OCI-LY3 (cell line): ENCODE data around the gene C8B.

Experiments
- H2AFZ ChIP-seq: fragments of 200-600, 300-600 bp; shearing (Covaris generic); 2 replicates; pipeline ENCODE4 v1.6.0; 2014; ENCODE audit warnings: antibody characterized with exemption, low read depth, low read length
- H3K27ac ChIP-seq: fragments of 200-600, 300-600 bp; sonication (generic); 2 replicates; pipeline ENCODE4 v1.5.1; 2014; ENCODE audit warnings: mild to moderate bottlenecking, low read length, moderate library complexity, mixed read lengths
- H3K27me3 ChIP-seq: fragments of 200-600, 300-600 bp; sonication (generic); 2 replicates; pipeline ENCODE4 v1.6.1; 2014; ENCODE audit warnings: low read depth, low read length, mixed read lengths
- H3K36me3 ChIP-seq: fragments of 200-600, 300-600 bp; sonication (generic); replicated peaks from 2 replicates; pipeline ENCODE3; 2014; ENCODE audit warnings: low read depth, low read length, mixed read lengths
- H3K4me1 ChIP-seq: fragments of 300-600, 200-600 bp; sonication (generic); 2 replicates; pipeline ENCODE4 v1.6.1; 2014; ENCODE audit warnings: low read length, mixed read lengths
- H3K4me2 ChIP-seq: fragments of 200-600, 300-600 bp; sonication (generic); 2 replicates; pipeline ENCODE4 v1.6.1; 2014; ENCODE audit warnings: low read length, mixed read lengths
- H3K4me3 ChIP-seq: fragments of 300-600, 200-600 bp; sonication (generic); 2 replicates; pipeline ENCODE4 v1.5.1; 2014; ENCODE audit warnings: antibody characterized with exemption, mild to moderate bottlenecking, low read length, moderate library complexity
- H3K79me2 ChIP-seq: fragments of 300-600, 200-600 bp; shearing (Covaris generic); 2 replicates; pipeline ENCODE4 v1.6.1; 2014; ENCODE audit warnings: mild to moderate bottlenecking, low read length, mixed read lengths
- H3K9ac ChIP-seq: fragments of 300-600, 200-600 bp; shearing (Covaris generic); 2 replicates; pipeline ENCODE4 v1.6.0; 2014; ENCODE audit warnings: mild to moderate bottlenecking, low read length, moderate library complexity
- H3K9me3 ChIP-seq: fragments of 200-600, 300-600 bp; shearing (Covaris generic); 2 replicates; pipeline ENCODE4 v1.6.1; 2014; ENCODE audit warnings: low read length, mixed read lengths; ENCODE audit not compliant: insufficient read depth
- H4K20me1 ChIP-seq: fragments of 200-600, 300-600 bp; sonication (generic); 2 replicates; pipeline ENCODE4 v1.6.1; 2016; ENCODE audit warnings: low read length, mixed read lengths; ENCODE audit not compliant: insufficient read depth
- CTCF ChIP-seq: fragments of 200-600, 300-600 bp; sonication (generic); IDR thresholded peaks from 2 replicates; pipeline ENCODE4 v1.5.1; 2014; ENCODE audit warnings: antibody characterized with exemption, low read length, low read depth
- EZH2phosphoT487 ChIP-seq: fragments of 200-600 bp; shearing (Covaris generic); IDR thresholded peaks from 2 replicates; pipeline ENCODE4 v1.6.1; 2018; ENCODE audit warnings: antibody characterized with exemption, mixed run types, low read depth

Gene C8B

GRCh38 chr1:56925193-56925592 is 40.6 kb downstream of the C8B start:
- no peaks in the 10 kb centered on the region for H3K27me3 ChIP-seq
- H3K27ac ChIP-seq: no peak overlapping the region
- no peaks in the 10 kb centered on the region for H4K20me1 ChIP-seq
- TF ChIP-seq EZH2phosphoT487: no peak
- no peak for TF ChIP-seq CTCF
- no peak overlapping the region for H3K4me3 ChIP-seq
- no peak overlapping the region for H2AFZ ChIP-seq
- H3K79me2 ChIP-seq: no peaks in the 10 kb centered on the region
- H3K9ac ChIP-seq: no peak overlapping the region
- no peaks in the 10 kb centered on the region for H3K36me3 ChIP-seq
- peaks cover 3% of the 10 kb centered on the region for H3K4me1 ChIP-seq
- H3K4me2 ChIP-seq: no peak overlapping the region
- no peaks in the 10 kb centered on the region for H3K9me3 ChIP-seq

- TF ChIP-seq EZH2phosphoT487: no peak
- no peak for TF ChIP-seq CTCF
- Histone ChIP-seq H3K4me3 (no peak overlapping the region), H3K36me3 (no peaks in the 10 kb centered on the region), H3K9ac (no peak overlapping the region), H3K4me1 (peaks cover 3% of the 10 kb centered on the region), H3K79me2 (no peaks in the 10 kb centered on the region), H4K20me1 (no peaks in the 10 kb centered on the region), H3K9me3 (no peaks in the 10 kb centered on the region), H2AFZ (no peak overlapping the region), H3K27me3 (no peaks in the 10 kb centered on the region), H3K27ac (no peak overlapping the region), H3K4me2 (no peak overlapping the region)
Measured at GRCh38 chr1:56924116-56924515, 41.7 kb downstream of the C8B start.

GRCh38 chr1:56923201-56923600 is 42.6 kb downstream of the C8B start:
- no peaks in the 10 kb centered on the region for H3K27me3 ChIP-seq
- no peak for TF ChIP-seq CTCF
- TF ChIP-seq EZH2phosphoT487: no peak
- no peaks in the 10 kb centered on the region for H4K20me1 ChIP-seq
- H2AFZ ChIP-seq: no peak overlapping the region
- no peak overlapping the region for H3K4me3 ChIP-seq
- peaks cover 3% of the 10 kb centered on the region for H3K4me1 ChIP-seq
- H3K36me3 ChIP-seq: no peaks in the 10 kb centered on the region
- H3K4me2 ChIP-seq: no peak overlapping the region
- no peaks in the 10 kb centered on the region for H3K9me3 ChIP-seq
- H3K27ac ChIP-seq: no peak overlapping the region
- H3K9ac ChIP-seq: no peak overlapping the region
- no peaks in the 10 kb centered on the region for H3K79me2 ChIP-seq

GRCh38 chr1:56922507-56922906 is 43.3 kb downstream of the C8B start:
- peaks cover 3% of the 10 kb centered on the region for H3K4me1 ChIP-seq
- H3K4me2 ChIP-seq: no peak overlapping the region
- no peaks in the 10 kb centered on the region for H3K36me3 ChIP-seq
- no peak overlapping the region for H2AFZ ChIP-seq
- no peaks in the 10 kb centered on the region for H3K9me3 ChIP-seq
- H3K27ac ChIP-seq: no peak overlapping the region
- H3K27me3 ChIP-seq: no peaks in the 10 kb centered on the region
- no peaks in the 10 kb centered on the region for H4K20me1 ChIP-seq
- H3K9ac ChIP-seq: no peak overlapping the region
- H3K4me3 ChIP-seq: no peak overlapping the region
- H3K79me2 ChIP-seq: no peaks in the 10 kb centered on the region
- TF ChIP-seq EZH2phosphoT487 (no peak), CTCF (no peak)
